ENCODE data around the gene VASN. TPM values are rescaled to one million over a fixed set of nuclear protein-coding genes. Genes with fewer than 3 reads are reported as not detected.

VASN gene
- total RNA-seq, 4 donors from 2014 or later: 10.8 to 40.0 (median 25.8) TPM

- no peak for DNase-seq (ENCODE audit: low spot score)
- ATAC-seq (ENCODE audit: low FRiP score): no peak
- no peak for TF ChIP-seq CTCF (IDR thresholded peaks at IDR 0.05)
Observed at GRCh38 chr16:4345836-4346781, 25.5 kb upstream of the VASN start.

GRCh38 chr16:4347010-4347409 is 24.6 kb upstream of the VASN start:
- no peak for ATAC-seq (ENCODE audit: low FRiP score)
- TF ChIP-seq CTCF (IDR thresholded peaks at IDR 0.05): no peak
- DNase-seq (ENCODE audit: low spot score): no peak

GRCh38 chr16:4347765-4348509 is 23.7 kb upstream of the VASN start:
- no peak for TF ChIP-seq CTCF (IDR thresholded peaks at IDR 0.05)
- DNase-seq (ENCODE audit: low spot score): no peak
- no peak for ATAC-seq (ENCODE audit: low FRiP score)

- ATAC-seq (ENCODE audit: low FRiP score) (no peak), DNase-seq (ENCODE audit: low spot score) (no peak)
- TF ChIP-seq CTCF (IDR thresholded peaks at IDR 0.05): no peak
Observed at GRCh38 chr16:4349332-4349731, 22.3 kb upstream of the VASN start.

GRCh38 chr16:4350365-4350786 is 21.3 kb upstream of the VASN start:
- ATAC-seq (ENCODE audit: low FRiP score): no peak

More at GRCh38 chr16:4350365-4350786, 21.3 kb upstream of the VASN start:
- no peak for DNase-seq (ENCODE audit: low spot score)
- no peak for TF ChIP-seq CTCF (IDR thresholded peaks at IDR 0.05)
